Stomach (tissue), 9 donors: Measurements from ENCODE around the gene LRMDA. TPM values are rescaled to one million over a fixed set of nuclear protein-coding genes. Genes with fewer than 3 reads are reported as not detected.

Experiments
- DNase-seq, 2 donors: peaks; one replicate each; pipeline versions ENCODE4 v3.0.0 to v3.0.0-alpha.2; 2013 to 2019
- H3K27ac ChIP-seq, 5 donors: fragments of 200-600 bp in 4 of 5; sonication (generic) in 4 of 5; one replicate each; pipeline ENCODE4 v1.5.1; 2013 to 2019; ENCODE audit warnings: mild to moderate bottlenecking in 1 of 5, moderate library complexity in 1 of 5
- H3K27me3 ChIP-seq, 3 donors: fragments of 200-600 bp; sonication (generic); one replicate each; pipeline ENCODE4 v1.5.1; 2017 to 2019; ENCODE audit warnings: mixed run types in 1 of 3
- H3K36me3 ChIP-seq, 4 donors: fragments of 200-600 bp; sonication (generic); 1 replicate in 3 of 4; 2 replicates in 1 of 4; pipeline ENCODE4 v1.5.1; 2016 to 2019
- H3K4me1 ChIP-seq, 4 donors: fragments of 200-600 bp; sonication (generic); one replicate each; pipeline ENCODE4 v1.5.1; 2016 to 2019
- H3K4me3 ChIP-seq, 4 donors: fragments of 200-600 bp; sonication (generic) in 3 of 4; one replicate each; pipeline ENCODE4 v1.5.1; 2016 to 2019; ENCODE audit warnings: mild to moderate bottlenecking in 1 of 4
- H3K9me3 ChIP-seq, 4 donors: fragments of 200-600 bp; sonication (generic); one replicate each; pipeline ENCODE4 v1.5.1; 2016 to 2019
- CTCF ChIP-seq, 7 experiments: fragments of 450-650 bp in 4 of 7; fragments of 200-600 bp in 3 of 7; sonication (generic) in 3 of 7; IDR thresholded peaks; one replicate each; pipeline ENCODE4 v1.5.1; 2016 to 2019; ENCODE audit warnings: antibody characterized with exemption in 7 of 7, control low read depth in 2 of 7, mild to moderate bottlenecking in 1 of 7
- EP300 ChIP-seq: sonication (generic); formaldehyde crosslinking; IDR thresholded peaks from one replicate; pipeline ENCODE4 v1.6.1; 2017; ENCODE audit warnings: antibody characterized with exemption
- POLR2A ChIP-seq, 4 donors: fragments of 450-650 bp; IDR thresholded peaks; one replicate each; pipeline ENCODE4 v1.6.1; 2016; ENCODE audit warnings: antibody characterized with exemption in 4 of 4, control low read depth in 2 of 4, mild to moderate bottlenecking in 1 of 4, moderate library complexity in 1 of 4
- POLR2AphosphoS5 ChIP-seq, 3 donors: sonication (generic); formaldehyde crosslinking; IDR thresholded peaks; one replicate each; pipeline ENCODE4 v1.6.1; 2016; ENCODE audit warnings: antibody characterized with exemption in 3 of 3
- WGBS, 5 donors: extraction: QIAGEN DNeasy Blood & Tissue Kit in 3 of 5; methylation state at CpG; one replicate each; pipeline versions ENCODE4 v1.1.5 to v1.1.7; 2013 to 2018; 5-methylcytosine and 5-hydroxymethylcytosine counted together
- intact Hi-C: fragments of 100-400 bp; cut with DNase I; formaldehyde crosslinking; loops from one replicate; pipeline ENCODE4 v1.15.1; 2023; ENCODE audit warnings: low total_unique reads
- polyA plus RNA-seq, 3 donors: library from polyadenylated mRNA; stranded (reverse); fragments of 200-250 nt; gene quantifications; one replicate each; pipeline ENCODE4 v1.2.3, GENCODE V29; 2013
- total RNA-seq, 5 donors: library from RNA; depleted of rRNA; stranded (reverse); fragments of >200 nt; gene quantifications; one replicate each; pipeline versions ENCODE4 v1.1.0 to v1.2.3, GENCODE V29; 2014 to 2016
- donor health status: healthy with polysubstance abuse.
- donor health status: Bipolar disorder and iron deficiency.
- donor health status: healthy.

LRMDA gene
- total and polyA plus RNA-seq, 8 donors: 1.3 to 30.2 (median 13.6) TPM; not detected in 1

GRCh38 chr10:75525067-75525466, 93.6 kb downstream of the LRMDA start:
- peaks cover 0 to 5% (median 0%) of the 10 kb centered on the region in 4 donors for H3K4me1 ChIP-seq

GRCh38 chr10:75525646-75526045, 94.2 kb downstream of the LRMDA start:
- DNase-seq: no peak
- TF ChIP-seq POLR2A (IDR thresholded peaks at IDR 0.05): no peak
- TF ChIP-seq POLR2AphosphoS5 (IDR thresholded peaks at IDR 0.05): no peak
- no peak for TF ChIP-seq CTCF (IDR thresholded peaks at IDR 0.05)
- TF ChIP-seq EP300: no peak
- Histone ChIP-seq H3K36me3 (no peaks in the 10 kb centered on the region), H3K9me3 (no peaks in the 10 kb centered on the region), H3K4me1 (peaks cover 0 to 5% (median 0%) of the 10 kb centered on the region in 4 donors), H3K27me3 (no peaks in the 10 kb centered on the region), H3K27ac (no peak overlapping the region), H3K4me3 (no peak overlapping the region)
- 83 to 94% (median 91%) methylated on average over 1 of the region's 1 CpG for WGBS, 5 donors
- intact Hi-C loops: no loop called here

More at GRCh38 chr10:75525067-75525466, 93.6 kb downstream of the LRMDA start:
- TF ChIP-seq EP300 (no peak), POLR2AphosphoS5 (IDR thresholded peaks at IDR 0.05) (no peak), CTCF (IDR thresholded peaks at IDR 0.05) (no peak), POLR2A (IDR thresholded peaks at IDR 0.05) (no peak)
- no peaks in the 10 kb centered on the region for H3K9me3 ChIP-seq
- H3K36me3 ChIP-seq: no peaks in the 10 kb centered on the region
- DNase-seq: no peak
- no peaks in the 10 kb centered on the region for H3K27me3 ChIP-seq
- H3K27ac ChIP-seq: no peak overlapping the region
- WGBS, 5 donors: 57 to 86% (median 83%) methylated on average over 1 of the region's 1 CpG
- H3K4me3 ChIP-seq: no peak overlapping the region
- intact Hi-C loops: no loop called here

- no peak for DNase-seq
- Histone ChIP-seq H3K4me3 (no peak overlapping the region), H3K4me1 (peaks cover 0 to 5% (median 0%) of the 10 kb centered on the region in 4 donors), H3K27me3 (no peaks in the 10 kb centered on the region), H3K9me3 (no peaks in the 10 kb centered on the region), H3K27ac (no peak overlapping the region), H3K36me3 (no peaks in the 10 kb centered on the region)
- 94 to 99% (median 96%) methylated on average over 2 of the region's 2 CpGs for WGBS, 5 donors
- no peak for TF ChIP-seq POLR2A (IDR thresholded peaks at IDR 0.05)
- no peak for TF ChIP-seq CTCF (IDR thresholded peaks at IDR 0.05)
- TF ChIP-seq EP300: no peak
- no peak for TF ChIP-seq POLR2AphosphoS5 (IDR thresholded peaks at IDR 0.05)
- intact Hi-C loops: no loop called here
Observed at GRCh38 chr10:75527542-75527941, 96.1 kb downstream of the LRMDA start.

- 86 to 96% (median 91%) methylated on average over 2 of the region's 2 CpGs for WGBS, 5 donors
- Histone ChIP-seq H3K27ac (no peak overlapping the region), H3K36me3 (no peaks in the 10 kb centered on the region), H3K27me3 (no peaks in the 10 kb centered on the region), H3K9me3 (no peaks in the 10 kb centered on the region), H3K4me1 (peaks cover 0 to 5% (median 0%) of the 10 kb centered on the region in 4 donors), H3K4me3 (no peak overlapping the region)
- no peak for DNase-seq
- intact Hi-C loops: no loop called here
- no peak for TF ChIP-seq CTCF (IDR thresholded peaks at IDR 0.05)
- TF ChIP-seq POLR2AphosphoS5 (IDR thresholded peaks at IDR 0.05): no peak
- no peak for TF ChIP-seq POLR2A (IDR thresholded peaks at IDR 0.05)
- no peak for TF ChIP-seq EP300
Observed at GRCh38 chr10:75528392-75528791, 97.0 kb downstream of the LRMDA start.
